ENCODE measurements around the gene EOLA1. TPM values are rescaled to one million over a fixed set of nuclear protein-coding genes. Genes with fewer than 3 reads are reported as not detected.
"Not testable (repeated sequence)": the region's sequence is repeated elsewhere in the genome, so short reads cannot be mapped to it uniquely, and the experiment has no call there.

Gene EOLA1
- total RNA-seq, 1 donor from 2014 or later, result 25.2 TPM

- no peaks in the 10 kb centered on the region for H3K27me3 Mint-ChIP-seq (ENCODE audit: low read depth)
- DNase-seq (ENCODE audit: low spot score), result no peak
- peaks cover 12% of the 10 kb centered on the region for H3K9me3 Mint-ChIP-seq
- H3K27ac Mint-ChIP-seq, result no peak overlapping the region
- peaks cover 69% of the 10 kb centered on the region for H3K4me1 Mint-ChIP-seq (ENCODE audit: low read depth)
- intact Hi-C loops (cut with micrococcal nuclease), result no loop called here
- no peak overlapping the region for H3K4me3 Mint-ChIP-seq (ENCODE audit: low read depth)
- H3K36me3 Mint-ChIP-seq (ENCODE audit: low read depth), result peaks cover 17% of the 10 kb centered on the region
These were observed 22.6 kb upstream of the EOLA1 start for GRCh38 chrX:149518236-149518635.

- DNase-seq (ENCODE audit: low spot score); H3K27me3 Mint-ChIP-seq (ENCODE audit: low read depth); H3K4me3 Mint-ChIP-seq (ENCODE audit: low read depth); intact Hi-C loops (cut with micrococcal nuclease); H3K27ac Mint-ChIP-seq: not testable (repeated sequence)
- Mint-ChIP-seq H3K9me3 (peaks cover 12% of the 10 kb centered on the region), H3K36me3 (ENCODE audit: low read depth) (peaks cover 17% of the 10 kb centered on the region), H3K4me1 (ENCODE audit: low read depth) (peaks cover 51% of the 10 kb centered on the region)
These were observed 20.1 kb upstream of the EOLA1 start for GRCh38 chrX:149520636-149521277.

GRCh38 chrX:149521438-149521837, 19.4 kb upstream of the EOLA1 start:
- intact Hi-C loops (cut with micrococcal nuclease), result no loop called here
- H3K27ac Mint-ChIP-seq, result no peak overlapping the region
- H3K9me3 Mint-ChIP-seq, result peaks cover 12% of the 10 kb centered on the region
- DNase-seq (ENCODE audit: low spot score), result no peak
- H3K36me3 Mint-ChIP-seq (ENCODE audit: low read depth), result peaks cover 17% of the 10 kb centered on the region
- peaks cover 44% of the 10 kb centered on the region for H3K4me1 Mint-ChIP-seq (ENCODE audit: low read depth)
- no peaks in the 10 kb centered on the region for H3K27me3 Mint-ChIP-seq (ENCODE audit: low read depth)
- no peak overlapping the region for H3K4me3 Mint-ChIP-seq (ENCODE audit: low read depth)

GRCh38 chrX:149522916-149523315, 17.9 kb upstream of the EOLA1 start:
- H3K27me3 Mint-ChIP-seq (ENCODE audit: low read depth), result no peaks in the 10 kb centered on the region

GRCh38 chrX:149525389-149525788, 15.4 kb upstream of the EOLA1 start:
- intact Hi-C loops (cut with micrococcal nuclease); H3K9me3 Mint-ChIP-seq; H3K27me3 Mint-ChIP-seq (ENCODE audit: low read depth); H3K4me3 Mint-ChIP-seq (ENCODE audit: low read depth): not testable (repeated sequence)
- Mint-ChIP-seq H3K27ac (peak overlapping the region; percentile 42), H3K4me1 (ENCODE audit: low read depth) (peaks cover 31% of the 10 kb centered on the region), H3K36me3 (ENCODE audit: low read depth) (peaks cover 14% of the 10 kb centered on the region)
- peak; percentile 68 for DNase-seq (ENCODE audit: low spot score)

More at GRCh38 chrX:149522916-149523315, 17.9 kb upstream of the EOLA1 start:
- no peak for DNase-seq (ENCODE audit: low spot score)
- Mint-ChIP-seq H3K4me1 (ENCODE audit: low read depth) (peaks cover 42% of the 10 kb centered on the region), H3K36me3 (ENCODE audit: low read depth) (peaks cover 7% of the 10 kb centered on the region), H3K4me3 (ENCODE audit: low read depth) (no peak overlapping the region), H3K27ac (no peak overlapping the region), H3K9me3 (peaks cover 1% of the 10 kb centered on the region)
- intact Hi-C loops (cut with micrococcal nuclease), result no loop called here

GRCh38 chrX:149525903-149526302, 14.9 kb upstream of the EOLA1 start:
- H3K4me1 Mint-ChIP-seq (ENCODE audit: low read depth), result peaks cover 26% of the 10 kb centered on the region
- peaks cover 14% of the 10 kb centered on the region for H3K36me3 Mint-ChIP-seq (ENCODE audit: low read depth)
- not testable (repeated sequence) for H3K9me3 Mint-ChIP-seq; H3K4me3 Mint-ChIP-seq (ENCODE audit: low read depth); H3K27me3 Mint-ChIP-seq (ENCODE audit: low read depth)
- intact Hi-C loops (cut with micrococcal nuclease), result loop anchor here (2.0 kb wide), 1 partner anchor 21 kb away; the partner anchor contains the start of gene IDS
- peak; percentile 23 for DNase-seq (ENCODE audit: low spot score)
- H3K27ac Mint-ChIP-seq, result peak overlapping the region; percentile 79

- not testable (repeated sequence) for H3K27me3 Mint-ChIP-seq (ENCODE audit: low read depth); DNase-seq (ENCODE audit: low spot score); H3K4me3 Mint-ChIP-seq (ENCODE audit: low read depth); H3K9me3 Mint-ChIP-seq
- intact Hi-C loops (cut with micrococcal nuclease), result loop anchor here (2.0 kb wide), 1 partner anchor 22 kb away; the partner anchor contains the start of gene IDS
- Mint-ChIP-seq H3K4me1 (ENCODE audit: low read depth) (peaks cover 23% of the 10 kb centered on the region), H3K27ac (peak overlapping the region; percentile 79), H3K36me3 (ENCODE audit: low read depth) (peaks cover 14% of the 10 kb centered on the region)
These were observed 14.3 kb upstream of the EOLA1 start for GRCh38 chrX:149526318-149527033.

- H3K27ac Mint-ChIP-seq, result peak overlapping the region; percentile 74
- no peaks in the 10 kb centered on the region for H3K27me3 Mint-ChIP-seq (ENCODE audit: low read depth)
- peaks cover 17% of the 10 kb centered on the region for H3K4me1 Mint-ChIP-seq (ENCODE audit: low read depth)
- peaks cover 23% of the 10 kb centered on the region for H3K36me3 Mint-ChIP-seq (ENCODE audit: low read depth)
- intact Hi-C loops (cut with micrococcal nuclease), result loop anchor here (2.0 kb wide), 1 partner anchor 23 kb away; the partner anchor contains the start of gene IDS
- no peaks in the 10 kb centered on the region for H3K9me3 Mint-ChIP-seq
- peak; percentile 26 for DNase-seq (ENCODE audit: low spot score)
- no peak overlapping the region for H3K4me3 Mint-ChIP-seq (ENCODE audit: low read depth)
These were observed 13.1 kb upstream of the EOLA1 start for GRCh38 chrX:149527705-149528104.

GRCh38 chrX:149528381-149528780, 12.4 kb upstream of the EOLA1 start:
- no peak for DNase-seq (ENCODE audit: low spot score)
- Mint-ChIP-seq H3K4me3 (ENCODE audit: low read depth) (no peak overlapping the region), H3K9me3 (no peaks in the 10 kb centered on the region), H3K36me3 (ENCODE audit: low read depth) (peaks cover 24% of the 10 kb centered on the region), H3K27ac (peak overlapping the region; percentile 25), H3K4me1 (ENCODE audit: low read depth) (peaks cover 13% of the 10 kb centered on the region), H3K27me3 (ENCODE audit: low read depth) (no peaks in the 10 kb centered on the region)
- intact Hi-C loops (cut with micrococcal nuclease), result no loop called here

GRCh38 chrX:149531599-149531998, 9.2 kb upstream of the EOLA1 start:
- no peak overlapping the region for H3K4me3 Mint-ChIP-seq (ENCODE audit: low read depth)

GRCh38 chrX:149532868-149533267, 7.9 kb upstream of the EOLA1 start:
- H3K4me1 Mint-ChIP-seq (ENCODE audit: low read depth); H3K4me3 Mint-ChIP-seq (ENCODE audit: low read depth); DNase-seq (ENCODE audit: low spot score); H3K27me3 Mint-ChIP-seq (ENCODE audit: low read depth); H3K27ac Mint-ChIP-seq; H3K9me3 Mint-ChIP-seq: not testable (repeated sequence)
- peaks cover 31% of the 10 kb centered on the region for H3K36me3 Mint-ChIP-seq (ENCODE audit: low read depth)
- intact Hi-C loops (cut with micrococcal nuclease), result loop anchor here (10.0 kb wide), 1 partner anchor 412 kb away; no protein-coding TSS in a partner anchor

More at GRCh38 chrX:149531599-149531998, 9.2 kb upstream of the EOLA1 start:
- no peaks in the 10 kb centered on the region for H3K27me3 Mint-ChIP-seq (ENCODE audit: low read depth)
- no peak for DNase-seq (ENCODE audit: low spot score)
- intact Hi-C loops (cut with micrococcal nuclease), result loop anchor here (10.0 kb wide), 1 partner anchor 413 kb away; no protein-coding TSS in a partner anchor
- H3K4me1 Mint-ChIP-seq (ENCODE audit: low read depth), result peaks cover 12% of the 10 kb centered on the region
- H3K36me3 Mint-ChIP-seq (ENCODE audit: low read depth), result peaks cover 34% of the 10 kb centered on the region
- no peak overlapping the region for H3K27ac Mint-ChIP-seq
- H3K9me3 Mint-ChIP-seq, result no peaks in the 10 kb centered on the region

- intact Hi-C loops (cut with micrococcal nuclease), result loop anchor here (10.0 kb wide), 1 partner anchor 411 kb away; no protein-coding TSS in a partner anchor
- peaks cover 32% of the 10 kb centered on the region for H3K36me3 Mint-ChIP-seq (ENCODE audit: low read depth)
- not testable (repeated sequence) for H3K4me1 Mint-ChIP-seq (ENCODE audit: low read depth)
These were observed 6.8 kb upstream of the EOLA1 start for GRCh38 chrX:149533999-149534398.

More at GRCh38 chrX:149533999-149534398, 6.8 kb upstream of the EOLA1 start:
- H3K4me3 Mint-ChIP-seq (ENCODE audit: low read depth); H3K9me3 Mint-ChIP-seq; DNase-seq (ENCODE audit: low spot score); H3K27me3 Mint-ChIP-seq (ENCODE audit: low read depth); H3K27ac Mint-ChIP-seq: not testable (repeated sequence)

Data from activated T-helper 2 cell treated with anti-CD3 and anti-CD28 coated beads, Interferon-gamma antibody, Interleukin-2, Interleukin-4, amounts not matched to agents 10 μg/mL and 5 μg/mL and 100 μg/mL, durations not matched to agents 14 hours and 24 hours and 36 hours (primary cell).